K562 (cell line): ENCODE results near the gene ARMH4. TPM values are rescaled to one million over a fixed set of nuclear protein-coding genes. Genes with fewer than 3 reads are reported as not detected.

ENCODE experiments used
- ATAC-seq: fragments of 200-7000 bp; cut with Tn5 transposase; 3 replicates; pipeline ENCODE4 v1.9.1; 2020; ENCODE audit warnings: moderate library complexity
- BruUV-seq: library from RNA; stranded (reverse); fragments of 400-500 nt; replicated peaks from 2 replicates; lab custom pipeline; 2021; lab: Mats Ljungman, UMichigan
- CTCF ChIA-PET: fragments of 300-600 bp; formaldehyde crosslinking; extraction: SDS; loops from one replicate; lab custom pipeline; 2021; ENCODE audit warnings: low intra/inter-chr PET ratio; lab: Yijun Ruan, JAX
- POLR2A ChIA-PET: fragments of 300-600, 350-650 bp; sonication (Branson Sonifier 250); formaldehyde crosslinking; extraction: SDS; loops from one replicate; lab custom pipeline; 2021; ENCODE audit warnings: antibody characterized with exemption, inconsistent platforms; lab: Yijun Ruan, JAX
- DNase-seq, 4 experiments: peaks; one replicate each; pipeline versions ENCODE4 v3.0.0 to v3.0.0-alpha.2; 2011 to 2018; ENCODE audit warnings: low spot score in 3 of 4, mixed read lengths in 3 of 4; ENCODE audit errors: extremely low read depth in 1 of 4
- FAIRE-seq: peaks from 2 replicates; lab custom pipeline; 2011; peaks lifted over from hg19 to GRCh38; lab: Jason Lieb, UNC
- H2AFZ ChIP-seq: 2 replicates; pipeline ENCODE4 v1.6.0; 2011; ENCODE audit warnings: low read depth, low read length, control low read depth, inconsistent platforms
- H3K27ac ChIP-seq: fragments of 200-600 bp; 3 replicates; pipeline ENCODE4 v1.8.0; 2011; ENCODE audit warnings: low read depth, mild to moderate bottlenecking, control low read depth, inconsistent platforms, low read length, moderate library complexity, mixed read lengths; ENCODE audit errors: extremely low read depth
- H3K27me3 ChIP-seq, 2 experiments: fragments of 300-600 bp in 1 of 2; 2 replicates in 1 of 2; 3 replicates in 1 of 2; pipeline versions ENCODE4 v1.6.0 to v1.8.0; 2011; ENCODE audit warnings: inconsistent platforms in 2 of 2, low read length in 2 of 2, mild to moderate bottlenecking in 1 of 2, mixed read lengths in 1 of 2, moderate library complexity in 1 of 2; ENCODE audit not compliant: control insufficient read depth in 2 of 2, insufficient read depth in 2 of 2
- H3K36me3 ChIP-seq: fragments of 300-600 bp; 3 replicates; pipeline ENCODE4 v1.8.0; 2011; ENCODE audit warnings: mild to moderate bottlenecking, low read length, inconsistent platforms; ENCODE audit not compliant: control insufficient read depth, insufficient read depth
- H3K4me1 ChIP-seq, 2 experiments: fragments of 200-600 bp in 1 of 2; replicated peaks in 1 of 2; 2 replicates in 1 of 2; 3 replicates in 1 of 2; pipeline versions ENCODE4 v1.5.1 to v1.8.0; 2011; ENCODE audit warnings: inconsistent platforms in 2 of 2, low read length in 2 of 2, mild to moderate bottlenecking in 1 of 2, mixed read lengths in 1 of 2, moderate library complexity in 1 of 2; ENCODE audit not compliant: control insufficient read depth in 2 of 2, insufficient read depth in 2 of 2
- H3K4me2 ChIP-seq: 2 replicates; pipeline ENCODE4 v1.6.1; 2011; ENCODE audit warnings: low read length, control low read depth, inconsistent platforms, mixed read lengths; ENCODE audit not compliant: insufficient read depth
- H3K4me3 ChIP-seq: fragments of 200-600 bp; sonication (generic), shearing (Covaris generic); 2 replicates; pipeline ENCODE4 v1.5.1; 2016; ENCODE audit warnings: control low read depth, inconsistent platforms
- H3K79me2 ChIP-seq: fragments of 200-600 bp; 3 replicates; pipeline ENCODE4 v1.8.0; 2011; ENCODE audit warnings: low read length, inconsistent platforms; ENCODE audit not compliant: control insufficient read depth, insufficient read depth
- H3K9ac ChIP-seq, 2 experiments: 2 replicates each; pipeline versions ENCODE4 v1.6.0 to v1.6.1; 2011; ENCODE audit warnings: low read depth in 2 of 2, low read length in 2 of 2, control low read depth in 1 of 2, inconsistent platforms in 1 of 2, mild to moderate bottlenecking in 1 of 2, mixed read lengths in 1 of 2; ENCODE audit not compliant: insufficient read depth in 1 of 2
- H3K9me1 ChIP-seq: one replicate; pipeline ENCODE4 v1.6.0; 2011; ENCODE audit warnings: inconsistent platforms, mild to moderate bottlenecking, low read length, moderate library complexity; ENCODE audit not compliant: control insufficient read depth, insufficient read depth
- H3K9me3 ChIP-seq: replicated peaks from 2 replicates; pipeline ENCODE4 v1.5.1; 2011; ENCODE audit warnings: low read depth, low read length, inconsistent platforms; ENCODE audit not compliant: control insufficient read depth, insufficient read depth
- H4K20me1 ChIP-seq: replicated peaks from 2 replicates; pipeline ENCODE4 v1.6.1; 2011; ENCODE audit warnings: low read length, inconsistent platforms, mixed read lengths; ENCODE audit not compliant: control insufficient read depth, insufficient read depth
- CAMTA2 ChIP-seq: fragments of 250-450 bp; sonication (Bioruptor Pico); conservative IDR thresholded peaks from 2 replicates; pipeline ENCODE4 v1.5.1; 2022
- ELF4 ChIP-seq: fragments of 450-650 bp; formaldehyde crosslinking; IDR thresholded peaks from 2 replicates; pipeline ENCODE4 v1.4.0; 2022; ENCODE audit warnings: missing genetic modification characterization
- JUND ChIP-seq, 2 experiments: IDR thresholded peaks; 2 replicates in 1 of 2; 3 replicates in 1 of 2; pipeline ENCODE4 v1.6.1; 2011; ENCODE audit warnings: borderline replicate concordance in 2 of 2, low read depth in 2 of 2, low read length in 2 of 2, improper control_type of control experiment in 1 of 2, missing biosample characterization in 1 of 2, missing genetic modification characterization in 1 of 2, missing genetic modification reagents in 1 of 2
- KDM4B ChIP-seq, 2 experiments: fragments of 450-650 bp in 1 of 2; sonication (generic) in 1 of 2; IDR thresholded peaks; 2 replicates each; pipeline ENCODE4 v1.6.1; 2016 to 2017; ENCODE audit warnings: borderline replicate concordance in 2 of 2, antibody characterized with exemption in 1 of 2, low read depth in 1 of 2, mild to moderate bottlenecking in 1 of 2
- POLR3A ChIP-seq: IDR thresholded peaks from 2 replicates; pipeline ENCODE4 v1.6.1; 2011; ENCODE audit warnings: borderline replicate concordance, mild to moderate bottlenecking, moderate library complexity; ENCODE audit not compliant: insufficient read length, insufficient read depth; ENCODE audit errors: extremely low read depth
- TEAD1 ChIP-seq, 2 experiments: fragments of 450-650 bp in 1 of 2; sonication (generic) in 1 of 2; formaldehyde crosslinking; IDR thresholded peaks; 2 replicates each; pipeline versions ENCODE4 v1.4.0 to v1.8.0; 2020 to 2022; ENCODE audit warnings: mild to moderate bottlenecking in 2 of 2, missing genetic modification reagents in 1 of 2
- ZNF586 ChIP-seq: fragments of 450-650 bp; formaldehyde crosslinking; conservative IDR thresholded peaks from 2 replicates; pipeline ENCODE4 v1.4.0; 2020; ENCODE audit warnings: mild to moderate bottlenecking, moderate library complexity
- WGBS: fragments of 100-300 bp; shearing (Covaris generic); methylation state at CpG from one replicate; pipeline ENCODE4 v1.1.6; 2016; ENCODE audit warnings: low coverage, mixed read lengths; ENCODE audit not compliant: insufficient coverage; ENCODE audit errors: missing lambda C conversion rate; 5-methylcytosine and 5-hydroxymethylcytosine counted together
- in situ Hi-C: fragments of 300-500 bp; cut with MboI; formaldehyde crosslinking; loops from 4 replicates; pipeline ENCODE4 v1.15.0; 2018; ENCODE audit warnings: inconsistent platforms, mixed read lengths
- intact Hi-C: fragments of 100-400 bp; cut with micrococcal nuclease; formaldehyde crosslinking; loops from 2 replicates; pipeline ENCODE4 v1.14.2; 2022
- polyA plus RNA-seq, 8 experiments: library from polyadenylated mRNA; depleted of rRNA in 4 of 8; stranded (reverse) in 5 of 8; unstranded in 3 of 8; fragments of >200 nt; fragmentation: Nextera tagmentation in 2 of 8; fragmentation: Illumina TruSeq in 1 of 8; extraction: Ambion mirVana in 2 of 8; extraction: Trizol in 1 of 8; gene quantifications; 2 replicates each; pipeline versions ENCODE4 v1.2.1 to v1.2.3, GENCODE V29; 2011 to 2014; ENCODE audit warnings: inconsistent platforms in 1 of 8, missing spikeins in 1 of 8
- total RNA-seq, 7 experiments: library from RNA; depleted of rRNA in 6 of 7; stranded (reverse); fragments of >200 nt in 6 of 7; fragmentation: Illumina TruSeq in 2 of 7; extraction: Trizol in 2 of 7; gene quantifications; 2 replicates each; pipeline versions ENCODE4 v1.2.1 to v1.2.3, GENCODE V29; 2011 to 2021; ENCODE audit warnings: low replicate concordance in 1 of 7
- TF ChIP-seq, protein P1 (sequence below): sonication (generic); formaldehyde crosslinking; IDR thresholded peaks from 2 replicates; pipeline ENCODE4 v1.8.1; 2023; ENCODE audit warnings: mild to moderate bottlenecking, missing genetic modification reagents
- TF ChIP-seq, protein P2 (sequence below), 3 experiments: IDR thresholded peaks in 2 of 3; conservative IDR thresholded peaks in 1 of 3; 2 replicates each; pipeline ENCODE4 v1.5.1; 2011 to 2012; ENCODE audit warnings: low read length in 3 of 3, mild to moderate bottlenecking in 3 of 3, control low read depth in 2 of 3, improper control_type of control experiment in 1 of 3, inconsistent platforms in 1 of 3, low read depth in 1 of 3, mixed read lengths in 1 of 3, moderate library complexity in 1 of 3; ENCODE audit not compliant: insufficient read depth in 2 of 3

The ARMH4 gene
- total and polyA plus RNA-seq, 9 of the 15 experiments (the other 6 are each of a cell fraction or from before 2014, with no cell fraction given): 0.06 to 0.98 (median 0.07) TPM; not detected in 2

DNA sequence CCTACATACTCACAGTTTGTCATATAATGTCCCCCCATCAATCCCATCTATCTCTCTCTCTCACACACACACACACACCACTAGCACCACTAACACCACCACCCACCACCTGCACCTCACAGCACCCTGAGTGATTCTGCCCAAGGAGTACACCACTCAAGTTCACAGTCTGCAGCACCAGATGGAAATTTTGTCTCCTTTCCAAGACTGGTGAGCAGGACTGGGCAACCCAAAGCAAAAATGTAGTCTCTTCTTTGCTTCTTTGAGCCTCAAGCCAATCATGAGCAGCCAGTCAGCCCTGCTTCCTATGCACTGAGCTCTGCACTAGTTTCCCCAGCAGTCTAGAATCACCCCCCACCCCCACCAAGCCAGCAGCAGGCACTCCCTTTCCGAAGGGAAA, 15.0 kb upstream of the ARMH4 start:
- H2AFZ ChIP-seq: no peak overlapping the region
- DNase-seq (no peak), ATAC-seq (no peak), FAIRE-seq (no peak)
- H3K9me1 ChIP-seq: no peaks in the 10 kb centered on the region
- in situ Hi-C loops (no loop called here), intact Hi-C loops (no loop called here)
- peaks cover 3 to 9% of the 10 kb centered on the region in 2 experiments; a peak in 2 of 5 replicates for H3K4me1 ChIP-seq
- no peaks in the 10 kb centered on the region for H4K20me1 ChIP-seq
- 11% methylated on average over 1 of the region's 1 CpG for whole genome bisulfite sequencing
- no peak overlapping the region; a peak in 1 of 4 replicates for H3K9ac ChIP-seq
- H3K79me2 ChIP-seq: no peaks in the 10 kb centered on the region
- ChIA-PET CTCF (interaction anchor here (1.4 kb wide), 1 partner anchor 59 kb away, joined by 5 read pairs; no protein-coding TSS in a partner anchor), POLR2A (interaction anchor here (0.7 to 1.0 kb wide), 2 partner anchors 25 to 74 kb away, joined by 3 read pairs; no protein-coding TSS in a partner anchor)
- no peak overlapping the region for H3K4me3 ChIP-seq
- H3K27ac ChIP-seq: no peak overlapping the region
- H3K36me3 ChIP-seq: no peaks in the 10 kb centered on the region
- no TSS peak for BruUV-seq
- TF ChIP-seq, protein P1, sequence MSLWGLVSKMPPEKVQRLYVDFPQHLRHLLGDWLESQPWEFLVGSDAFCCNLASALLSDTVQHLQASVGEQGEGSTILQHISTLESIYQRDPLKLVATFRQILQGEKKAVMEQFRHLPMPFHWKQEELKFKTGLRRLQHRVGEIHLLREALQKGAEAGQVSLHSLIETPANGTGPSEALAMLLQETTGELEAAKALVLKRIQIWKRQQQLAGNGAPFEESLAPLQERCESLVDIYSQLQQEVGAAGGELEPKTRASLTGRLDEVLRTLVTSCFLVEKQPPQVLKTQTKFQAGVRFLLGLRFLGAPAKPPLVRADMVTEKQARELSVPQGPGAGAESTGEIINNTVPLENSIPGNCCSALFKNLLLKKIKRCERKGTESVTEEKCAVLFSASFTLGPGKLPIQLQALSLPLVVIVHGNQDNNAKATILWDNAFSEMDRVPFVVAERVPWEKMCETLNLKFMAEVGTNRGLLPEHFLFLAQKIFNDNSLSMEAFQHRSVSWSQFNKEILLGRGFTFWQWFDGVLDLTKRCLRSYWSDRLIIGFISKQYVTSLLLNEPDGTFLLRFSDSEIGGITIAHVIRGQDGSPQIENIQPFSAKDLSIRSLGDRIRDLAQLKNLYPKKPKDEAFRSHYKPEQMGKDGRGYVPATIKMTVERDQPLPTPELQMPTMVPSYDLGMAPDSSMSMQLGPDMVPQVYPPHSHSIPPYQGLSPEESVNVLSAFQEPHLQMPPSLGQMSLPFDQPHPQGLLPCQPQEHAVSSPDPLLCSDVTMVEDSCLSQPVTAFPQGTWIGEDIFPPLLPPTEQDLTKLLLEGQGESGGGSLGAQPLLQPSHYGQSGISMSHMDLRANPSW (CRISPR knock-in tag): no peak
- TF ChIP-seq KDM4B (IDR thresholded peaks at IDR 0.05; ENCODE audit: borderline replicate concordance in 2 of 2, low read depth in 1 of 2): no peak
- no peak for TF ChIP-seq CAMTA2 (CRISPR knock-in tag)
- TF ChIP-seq ELF4: no peak
- no peak for TF ChIP-seq TEAD1 (CRISPR knock-in tag; IDR thresholded peaks at IDR 0.05)
- TF ChIP-seq JUND (IDR thresholded peaks at IDR 0.05; ENCODE audit: borderline replicate concordance, low read depth, low read length): no peak
- TF ChIP-seq JUND (tag; IDR thresholded peaks at IDR 0.05; ENCODE audit: borderline replicate concordance, low read depth, low read length): no peak
- no peak for TF ChIP-seq POLR3A
- TF ChIP-seq, protein P2, sequence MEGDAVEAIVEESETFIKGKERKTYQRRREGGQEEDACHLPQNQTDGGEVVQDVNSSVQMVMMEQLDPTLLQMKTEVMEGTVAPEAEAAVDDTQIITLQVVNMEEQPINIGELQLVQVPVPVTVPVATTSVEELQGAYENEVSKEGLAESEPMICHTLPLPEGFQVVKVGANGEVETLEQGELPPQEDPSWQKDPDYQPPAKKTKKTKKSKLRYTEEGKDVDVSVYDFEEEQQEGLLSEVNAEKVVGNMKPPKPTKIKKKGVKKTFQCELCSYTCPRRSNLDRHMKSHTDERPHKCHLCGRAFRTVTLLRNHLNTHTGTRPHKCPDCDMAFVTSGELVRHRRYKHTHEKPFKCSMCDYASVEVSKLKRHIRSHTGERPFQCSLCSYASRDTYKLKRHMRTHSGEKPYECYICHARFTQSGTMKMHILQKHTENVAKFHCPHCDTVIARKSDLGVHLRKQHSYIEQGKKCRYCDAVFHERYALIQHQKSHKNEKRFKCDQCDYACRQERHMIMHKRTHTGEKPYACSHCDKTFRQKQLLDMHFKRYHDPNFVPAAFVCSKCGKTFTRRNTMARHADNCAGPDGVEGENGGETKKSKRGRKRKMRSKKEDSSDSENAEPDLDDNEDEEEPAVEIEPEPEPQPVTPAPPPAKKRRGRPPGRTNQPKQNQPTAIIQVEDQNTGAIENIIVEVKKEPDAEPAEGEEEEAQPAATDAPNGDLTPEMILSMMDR (IDR thresholded peaks at IDR 0.05 in 2 of 3, conservative IDR thresholded peaks at IDR 0.05 in 1 of 3; ENCODE audit: insufficient read depth in 2 of 3, low read depth in 1 of 3, low read length in 3 of 3): no peak
- TF ChIP-seq ZNF586: no peak
- no peaks in the 10 kb centered on the region for H3K27me3 ChIP-seq
- no peak overlapping the region for H3K4me2 ChIP-seq
- no peaks in the 10 kb centered on the region for H3K9me3 ChIP-seq
